Skeletal muscle satellite cell (primary cell): ENCODE data around the gene FAM131A.

Experiments used
- H3K27me3 ChIP-seq: 2 replicates; pipeline ENCODE4 v1.7.0; 2013; ENCODE audit warnings: low read length; ENCODE audit not compliant: control insufficient read depth, insufficient read depth
- H3K36me3 ChIP-seq: 2 replicates; pipeline ENCODE4 v1.7.0; 2013; ENCODE audit warnings: mild to moderate bottlenecking, control low read depth, low read length; ENCODE audit not compliant: insufficient read depth
- H3K4me1 ChIP-seq: 2 replicates; pipeline ENCODE4 v1.7.0; 2013; ENCODE audit warnings: low read length; ENCODE audit not compliant: control insufficient read depth, insufficient read depth
- H3K4me2 ChIP-seq: 2 replicates; pipeline ENCODE4 v1.7.0; 2013; ENCODE audit warnings: mild to moderate bottlenecking, low read length
- H3K4me3 ChIP-seq: 2 replicates; pipeline ENCODE4 v1.7.0; 2013; ENCODE audit warnings: low read length
- H3K9ac ChIP-seq: 2 replicates; pipeline ENCODE4 v1.7.0; 2013; ENCODE audit warnings: mild to moderate bottlenecking, low read depth, low read length, moderate library complexity
- H3K9me3 ChIP-seq: replicated peaks from 2 replicates; pipeline ENCODE4 v1.7.0; 2013; ENCODE audit warnings: mild to moderate bottlenecking, control low read depth, low read length
- small RNA-seq: library from RNA; depleted of rRNA; stranded (forward); fragments of <200 nt; gene quantifications from one replicate; pipeline ENCODE3, GENCODE V24; 2012

The FAM131A gene

DNA sequence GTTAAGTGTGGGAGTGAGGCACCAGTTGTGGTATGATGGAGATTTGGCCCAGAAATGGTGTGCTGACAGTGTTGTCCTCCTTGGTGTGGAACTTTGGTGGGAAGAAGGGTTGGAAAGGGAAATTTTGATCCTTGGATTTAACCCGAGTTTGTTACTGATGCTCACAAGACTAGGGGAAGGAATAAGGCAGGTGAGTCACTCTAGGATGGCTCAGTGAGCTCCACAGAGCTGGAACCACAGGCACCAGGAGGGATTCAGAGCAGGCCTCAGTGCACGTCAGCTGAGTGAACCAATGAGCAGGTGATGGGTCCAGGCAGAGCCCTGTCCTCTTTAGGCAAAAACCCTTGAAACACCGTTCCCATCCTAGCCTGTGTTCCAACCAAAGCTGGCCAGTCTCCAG is 53.9 kb downstream of the FAM131A start:
- Histone ChIP-seq H3K4me2 (no peak overlapping the region), H3K9me3 (no peaks in the 10 kb centered on the region), H3K4me1 (no peaks in the 10 kb centered on the region), H3K4me3 (no peak overlapping the region), H3K27me3 (peaks cover 60% of the 10 kb centered on the region), H3K36me3 (no peaks in the 10 kb centered on the region), H3K9ac (no peak overlapping the region)

GRCh38 chr3:184395320-184395660 is 57.9 kb downstream of the FAM131A start:
- H3K4me2 ChIP-seq: no peak overlapping the region
- no peak overlapping the region for H3K9ac ChIP-seq
- H3K27me3 ChIP-seq: peaks cover 41% of the 10 kb centered on the region
- H3K4me1 ChIP-seq: peaks cover 5% of the 10 kb centered on the region
- no peak overlapping the region for H3K4me3 ChIP-seq
- H3K36me3 ChIP-seq: no peaks in the 10 kb centered on the region
- H3K9me3 ChIP-seq: no peaks in the 10 kb centered on the region

Small RNAs within 50 kb of the gene (small RNA-seq; reads per million reads assigned to genes)
- 778 reads per million, percentile 99 among the genes with 10 or more reads in this experiment for gene SNORD66
